ENCODE measurements around the gene BAG2. TPM values are rescaled to one million over a fixed set of nuclear protein-coding genes. Genes with fewer than 3 reads are reported as not detected.

BAG2 gene
- total RNA-seq, 1 experiment from 2014 or later: 10.4 TPM

Other genes starting within 250 kb of the BAG2 start
- 0.58 and 1.3 TPM in 2 replicates for gene BEND6, start 217.2 kb upstream of the BAG2 start, total RNA-seq (2014; rRNA removed)
- 6.0 and 7.4 TPM in 2 replicates for gene KIAA1586, start 125.6 kb upstream of the BAG2 start, total RNA-seq (2014; rRNA removed)
- 32.5 and 34.5 TPM in 2 replicates for gene ZNF451, start 82.1 kb upstream of the BAG2 start, total RNA-seq (2014; rRNA removed)
- 8.2 and 11.2 TPM in 2 replicates for gene RAB23, start 50.0 kb downstream of the BAG2 start, total RNA-seq (2014; rRNA removed)
- gene PRIM2, start 145.3 kb downstream of the BAG2 start, total RNA-seq (2014; rRNA removed): 26.1 and 48.4 TPM in 2 replicates